Testis (tissue), 3 donors: ENCODE data around the gene PXDN. TPM values are rescaled to one million over a fixed set of nuclear protein-coding genes. Genes with fewer than 3 reads are reported as not detected.
"Not testable (repeated sequence)": the region's sequence is repeated elsewhere in the genome, so short reads cannot be mapped to it uniquely, and the experiment has no call there.

Source experiments
- DNase-seq: peaks from one replicate; pipeline ENCODE4 v3.0.0-alpha.2; 2019
- H3K27ac ChIP-seq, 2 donors: fragments of 200-600 bp; sonication (generic); one replicate each; pipeline ENCODE4 v1.5.1; 2019
- H3K27me3 ChIP-seq: fragments of 200-600 bp; sonication (generic); one replicate; pipeline ENCODE4 v1.5.1; 2019
- H3K36me3 ChIP-seq: fragments of 200-600 bp; sonication (generic); one replicate; pipeline ENCODE4 v1.5.1; 2017; ENCODE audit warnings: low read depth; ENCODE audit errors: missing control alignments
- H3K4me1 ChIP-seq: fragments of 200-600 bp; sonication (generic); one replicate; pipeline ENCODE4 v1.5.1; 2019
- H3K4me3 ChIP-seq, 2 donors: fragments of 200-600 bp; sonication (generic); one replicate each; pipeline ENCODE4 v1.5.1; 2017 to 2019
- H3K9me3 ChIP-seq: fragments of 200-600 bp; sonication (generic); one replicate; pipeline ENCODE4 v1.5.1; 2017
- CTCF ChIP-seq, 3 experiments: fragments of 450-650 bp in 2 of 3; fragments of 200-600 bp in 1 of 3; sonication (generic) in 1 of 3; IDR thresholded peaks; one replicate each; pipeline ENCODE4 v1.5.1; 2016 to 2019; ENCODE audit warnings: antibody characterized with exemption in 3 of 3, mild to moderate bottlenecking in 2 of 3, moderate library complexity in 1 of 3
- POLR2A ChIP-seq: fragments of 450-650 bp; IDR thresholded peaks from one replicate; pipeline ENCODE4 v1.6.1; 2017; ENCODE audit warnings: antibody characterized with exemption, mild to moderate bottlenecking, moderate library complexity
- WGBS, 2 donors: methylation state at CpG; one replicate each; pipeline ENCODE4 v1.1.5; 2018; 5-methylcytosine and 5-hydroxymethylcytosine counted together
- intact Hi-C: fragments of 100-400 bp; cut with DNase I; formaldehyde crosslinking; loops from one replicate; pipeline ENCODE4 v1.15.1; 2023; ENCODE audit warnings: low total_unique reads
- polyA plus RNA-seq: library from polyadenylated mRNA; stranded (reverse); fragments of 350-450 nt; fragmentation: Illumina TruSeq; extraction: RNeasy Lipid Tissue Mini Kit (QIAGEN cat#74804); gene quantifications from one replicate; pipeline ENCODE4 v1.2.3, GENCODE V29; 2014; ENCODE audit warnings: low read depth, low replicate concordance; ENCODE audit not compliant: insufficient read depth
- total RNA-seq, 2 donors: library from RNA; depleted of rRNA; stranded (reverse); fragments of >200 nt; gene quantifications; one replicate each; pipeline ENCODE4 v1.2.3, GENCODE V29; 2016

Gene PXDN
- total and polyA plus RNA-seq, 3 donors from 2014 or later = 26.7 to 41.8 (median 33.8) TPM

GRCh38 chr2:1738646-1739302 lies 5.5 kb downstream of the PXDN start:
- Histone ChIP-seq H3K27ac (no peak overlapping the region), H3K9me3 (no peaks in the 10 kb centered on the region), H3K27me3 (no peaks in the 10 kb centered on the region), H3K36me3 (no peaks in the 10 kb centered on the region), H3K4me1 (no peaks in the 10 kb centered on the region), H3K4me3 (no peak overlapping the region)
- WGBS, 2 donors = 91 to 98% methylated on average over 15 to 19 of the region's 19 CpGs
- TF ChIP-seq POLR2A (no peak), CTCF (IDR thresholded peaks at IDR 0.05) (no peak)
- intact Hi-C loops = no loop called here
- DNase-seq = peak; percentile 8

- Histone ChIP-seq H3K4me3 (no peak overlapping the region), H3K4me1 (no peaks in the 10 kb centered on the region), H3K9me3 (no peaks in the 10 kb centered on the region), H3K27ac (no peak overlapping the region), H3K36me3 (no peaks in the 10 kb centered on the region), H3K27me3 (no peaks in the 10 kb centered on the region)
- intact Hi-C loops = no loop called here
- 79 to 89% methylated on average over 7 of the region's 7 CpGs for WGBS, 2 donors
- TF ChIP-seq POLR2A = no peak
- TF ChIP-seq CTCF (IDR thresholded peaks at IDR 0.05) = no peak
- DNase-seq = peak; percentile 5
Observed at GRCh38 chr2:1738163-1738562, 6.2 kb downstream of the PXDN start.

GRCh38 chr2:1736997-1737480 lies 7.3 kb downstream of the PXDN start:
- no peaks in the 10 kb centered on the region for H3K4me1 ChIP-seq
- no peak overlapping the region for H3K27ac ChIP-seq

GRCh38 chr2:1736045-1736444 lies 8.3 kb downstream of the PXDN start:
- H3K36me3 ChIP-seq = no peaks in the 10 kb centered on the region
- H3K27ac ChIP-seq = no peak overlapping the region
- TF ChIP-seq POLR2A (no peak), CTCF (IDR thresholded peaks at IDR 0.05) (no peak)
- 83 to 85% methylated on average over 2 of the region's 2 CpGs for WGBS, 2 donors
- no peaks in the 10 kb centered on the region for H3K4me1 ChIP-seq
- intact Hi-C loops = no loop called here
- H3K27me3 ChIP-seq = no peaks in the 10 kb centered on the region
- no peak for DNase-seq
- H3K9me3 ChIP-seq = no peaks in the 10 kb centered on the region
- no peak overlapping the region for H3K4me3 ChIP-seq

More at GRCh38 chr2:1736997-1737480, 7.3 kb downstream of the PXDN start:
- DNase-seq = peak; percentile 4
- TF ChIP-seq CTCF (IDR thresholded peaks at IDR 0.05) = no peak
- no peak for TF ChIP-seq POLR2A
- Histone ChIP-seq H3K9me3 (no peaks in the 10 kb centered on the region), H3K27me3 (no peaks in the 10 kb centered on the region), H3K36me3 (no peaks in the 10 kb centered on the region), H3K4me3 (no peak overlapping the region)
- intact Hi-C loops = no loop called here
- WGBS, 2 donors = 89 to 94% methylated on average over 13 to 17 of the region's 17 CpGs

GRCh38 chr2:1733298-1733697 lies 11.0 kb downstream of the PXDN start:
- WGBS, 2 donors = 89 to 98% methylated on average over 19 of the region's 19 CpGs

More at GRCh38 chr2:1733298-1733697, 11.0 kb downstream of the PXDN start:
- H3K9me3 ChIP-seq, H3K4me3 ChIP-seq, H3K27ac ChIP-seq, H3K36me3 ChIP-seq, H3K27me3 ChIP-seq, intact Hi-C loops: not testable (repeated sequence)
- DNase-seq = peak; percentile 7
- peaks cover 11% of the 10 kb centered on the region for H3K4me1 ChIP-seq
